ENCODE measurements around the gene AMH. TPM values are rescaled to one million over a fixed set of nuclear protein-coding genes. Genes with fewer than 3 reads are reported as not detected.

The AMH gene
- total RNA-seq, 2 experiments from 2014 or later: 10.3 to 12.1 TPM

- no peak for DNase-seq
- no peaks in the 10 kb centered on the region for H3K27me3 Mint-ChIP-seq (ENCODE audit: low read depth)
- H3K4me1 Mint-ChIP-seq (ENCODE audit: low read depth): peaks cover 75% of the 10 kb centered on the region
- H3K36me3 Mint-ChIP-seq (ENCODE audit: low read depth): peaks cover 64% of the 10 kb centered on the region
- ATAC-seq: no peak
- H3K9me3 Mint-ChIP-seq (ENCODE audit: insufficient read depth): no peaks in the 10 kb centered on the region
- peak overlapping the region; percentile 99 for H3K4me3 Mint-ChIP-seq
- POLR2A ChIA-PET: interaction anchor here (0.8 to 4.6 kb wide), 8 partner anchors 10 to 219 kb away, joined by 3 to 30 read pairs (median 4); partner anchors contain the start of genes LMNB2 and LSM7
- CTCF ChIA-PET: interaction anchor here (0.8 to 4.0 kb wide), 14 partner anchors 15 to 383 kb away, joined by 3 to 32 read pairs (median 4); partner anchors contain the start of genes AP3D1, LSM7 and SPPL2B
- peak overlapping the region; percentile 100 for H3K27ac Mint-ChIP-seq
Measured at GRCh38 chr19:2237869-2238153, 11.3 kb upstream of the AMH start.

DNA sequence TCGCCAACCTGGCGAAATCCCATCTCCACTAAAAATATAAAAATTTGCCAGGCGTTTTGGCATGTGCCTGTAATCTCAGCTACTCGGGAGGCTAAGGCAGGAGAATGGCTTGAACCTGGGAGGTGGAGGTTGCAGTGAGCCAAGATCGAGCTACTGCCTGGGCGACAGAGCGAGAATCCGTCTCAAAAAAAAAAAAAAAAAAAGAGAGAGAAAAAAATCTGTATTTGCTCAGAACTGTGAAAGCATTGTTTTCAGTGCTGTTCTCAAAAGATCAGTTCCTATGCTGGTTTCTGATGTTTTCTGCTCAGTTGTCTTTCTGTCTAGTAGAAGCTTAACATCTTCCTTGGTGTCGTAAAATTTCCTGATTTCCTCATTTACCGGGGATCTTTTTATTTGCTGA, 9.9 kb upstream of the AMH start:
- H3K4me1 Mint-ChIP-seq (ENCODE audit: low read depth): peaks cover 67% of the 10 kb centered on the region
- DNase-seq: no peak
- peak overlapping the region; percentile 100 for H3K27ac Mint-ChIP-seq
- H3K27me3 Mint-ChIP-seq (ENCODE audit: low read depth): no peaks in the 10 kb centered on the region
- no peak for ATAC-seq
- no peaks in the 10 kb centered on the region for H3K9me3 Mint-ChIP-seq (ENCODE audit: insufficient read depth)
- ChIA-PET POLR2A (interaction anchor here (0.7 to 4.6 kb wide), 8 partner anchors 10 to 186 kb away, joined by 3 to 30 read pairs (median 7); partner anchors contain the start of genes AMH, JSRP1 and LSM7), CTCF (interaction anchor here (0.9 to 4.0 kb wide), 11 partner anchors 14 to 382 kb away, joined by 4 to 32 read pairs (median 7); partner anchors contain the start of genes LSM7 and SPPL2B)
- H3K4me3 Mint-ChIP-seq: peak overlapping the region; percentile 99
- peaks cover 61% of the 10 kb centered on the region for H3K36me3 Mint-ChIP-seq (ENCODE audit: low read depth)

- Mint-ChIP-seq H3K9me3 (ENCODE audit: insufficient read depth) (no peaks in the 10 kb centered on the region), H3K27me3 (ENCODE audit: low read depth) (no peaks in the 10 kb centered on the region), H3K36me3 (ENCODE audit: low read depth) (peaks cover 62% of the 10 kb centered on the region), H3K4me3 (peak overlapping the region; percentile 99), H3K4me1 (ENCODE audit: low read depth) (peaks cover 58% of the 10 kb centered on the region), H3K27ac (peak overlapping the region; percentile 100)
- no peak for ATAC-seq
- peak; percentile 71 for DNase-seq
- CTCF ChIA-PET: interaction anchor here (0.9 to 4.0 kb wide), 10 partner anchors 13 to 154 kb away, joined by 3 to 32 read pairs (median 6); no protein-coding TSS in a partner anchor
- POLR2A ChIA-PET: interaction anchor here (0.8 to 4.6 kb wide), 9 partner anchors 9 to 322 kb away, joined by 3 to 30 read pairs (median 4); partner anchors contain the start of genes AMH, JSRP1 and LSM7
Measured at GRCh38 chr19:2239771-2240770, 9.1 kb upstream of the AMH start.

DNA sequence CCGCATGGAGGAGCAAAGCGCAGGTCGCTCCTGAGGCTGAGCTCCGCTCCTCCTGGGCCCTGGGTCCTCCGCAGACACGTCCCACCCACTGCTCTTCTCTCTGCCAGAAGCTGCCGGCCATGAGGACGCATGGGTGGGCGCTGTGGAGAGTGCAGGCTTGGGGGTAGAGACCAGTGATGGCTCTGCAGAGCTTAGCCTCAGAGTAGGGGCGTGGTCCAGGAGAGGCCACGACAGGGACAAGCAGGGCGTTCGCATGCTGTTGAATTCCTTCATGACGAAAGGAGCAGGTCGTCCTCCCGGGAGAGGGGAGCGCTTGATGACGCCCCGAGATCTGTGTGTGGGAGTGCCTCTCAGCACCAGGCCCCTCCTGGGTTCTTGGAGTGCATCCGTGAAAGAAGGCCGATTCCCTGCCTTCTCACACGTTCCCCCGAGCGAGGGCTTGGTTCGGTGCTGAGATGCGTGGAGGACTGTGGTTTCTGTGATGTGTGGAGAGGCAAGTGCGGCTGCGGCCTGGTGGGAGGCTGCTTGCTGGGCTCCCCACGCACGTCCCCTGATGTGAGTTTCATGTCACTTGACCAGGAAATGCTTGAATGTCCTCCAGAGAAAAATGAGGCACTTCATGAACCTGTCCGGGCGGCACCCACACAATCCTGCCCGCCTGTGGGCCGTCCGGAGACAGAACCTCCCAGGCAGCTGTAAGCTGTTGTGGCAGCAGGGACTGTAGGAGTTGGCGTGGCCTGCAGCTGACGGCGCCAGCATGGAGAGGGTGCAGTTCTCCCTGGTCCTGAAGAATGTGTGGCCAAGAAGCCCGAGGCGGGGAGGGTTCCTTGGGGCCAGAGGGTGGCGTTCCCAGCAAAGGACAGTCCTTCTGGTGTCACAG, 8.0 kb upstream of the AMH start:
- ChIA-PET CTCF (interaction anchor here (1.4 to 4.0 kb wide), 6 partner anchors 12 to 151 kb away, joined by 3 to 25 read pairs (median 8); no protein-coding TSS in a partner anchor), POLR2A (interaction anchor here (0.5 to 4.6 kb wide), 6 partner anchors 8 to 1644 kb away, joined by 3 to 30 read pairs (median 6); partner anchors contain the start of gene AMH)
- Mint-ChIP-seq H3K36me3 (ENCODE audit: low read depth) (peaks cover 66% of the 10 kb centered on the region), H3K9me3 (ENCODE audit: insufficient read depth) (no peaks in the 10 kb centered on the region), H3K4me3 (peak overlapping the region; percentile 99), H3K4me1 (ENCODE audit: low read depth) (peaks cover 56% of the 10 kb centered on the region), H3K27ac (peak overlapping the region; percentile 80), H3K27me3 (ENCODE audit: low read depth) (no peaks in the 10 kb centered on the region)
- ATAC-seq: no peak
- no peak for DNase-seq

GRCh38 chr19:2242092-2242537, 7.0 kb upstream of the AMH start:
- ATAC-seq (no peak), DNase-seq (no peak)
- H3K4me3 Mint-ChIP-seq: no peak overlapping the region
- no peaks in the 10 kb centered on the region for H3K27me3 Mint-ChIP-seq (ENCODE audit: low read depth)
- H3K9me3 Mint-ChIP-seq (ENCODE audit: insufficient read depth): no peaks in the 10 kb centered on the region
- H3K36me3 Mint-ChIP-seq (ENCODE audit: low read depth): peaks cover 68% of the 10 kb centered on the region
- peaks cover 54% of the 10 kb centered on the region for H3K4me1 Mint-ChIP-seq (ENCODE audit: low read depth)
- no peak overlapping the region for H3K27ac Mint-ChIP-seq
- ChIA-PET POLR2A (no interaction called here), CTCF (interaction anchor here (2.3 kb wide), 1 partner anchor 29 kb away, joined by 5 read pairs; no protein-coding TSS in a partner anchor)

DNA sequence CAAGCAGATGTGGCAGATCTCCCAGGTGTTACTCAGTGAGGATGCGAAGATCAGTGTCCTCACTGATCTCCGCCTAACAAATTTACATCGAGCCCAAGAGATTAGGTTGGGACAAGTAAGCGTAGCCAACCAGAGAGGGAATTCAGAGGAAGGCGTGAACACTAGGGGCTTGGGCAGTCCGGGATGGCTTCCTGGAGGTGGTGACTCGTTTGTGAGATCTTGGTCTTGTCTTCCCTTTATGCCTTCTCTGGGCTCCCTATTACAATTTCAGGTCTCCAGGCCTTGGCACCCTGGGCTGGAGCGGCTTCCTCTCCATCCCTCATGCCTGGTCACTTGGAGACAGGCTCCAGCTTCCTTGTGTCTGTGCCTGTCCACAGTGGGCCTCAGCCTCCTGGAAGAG, 6.3 kb upstream of the AMH start:
- peaks cover 66% of the 10 kb centered on the region for H3K36me3 Mint-ChIP-seq (ENCODE audit: low read depth)
- H3K9me3 Mint-ChIP-seq (ENCODE audit: insufficient read depth): no peaks in the 10 kb centered on the region
- DNase-seq (no peak), ATAC-seq (no peak)
- H3K4me3 Mint-ChIP-seq: no peak overlapping the region
- ChIA-PET CTCF (no interaction called here), POLR2A (no interaction called here)
- no peaks in the 10 kb centered on the region for H3K27me3 Mint-ChIP-seq (ENCODE audit: low read depth)
- H3K27ac Mint-ChIP-seq: no peak overlapping the region
- peaks cover 49% of the 10 kb centered on the region for H3K4me1 Mint-ChIP-seq (ENCODE audit: low read depth)

DNA sequence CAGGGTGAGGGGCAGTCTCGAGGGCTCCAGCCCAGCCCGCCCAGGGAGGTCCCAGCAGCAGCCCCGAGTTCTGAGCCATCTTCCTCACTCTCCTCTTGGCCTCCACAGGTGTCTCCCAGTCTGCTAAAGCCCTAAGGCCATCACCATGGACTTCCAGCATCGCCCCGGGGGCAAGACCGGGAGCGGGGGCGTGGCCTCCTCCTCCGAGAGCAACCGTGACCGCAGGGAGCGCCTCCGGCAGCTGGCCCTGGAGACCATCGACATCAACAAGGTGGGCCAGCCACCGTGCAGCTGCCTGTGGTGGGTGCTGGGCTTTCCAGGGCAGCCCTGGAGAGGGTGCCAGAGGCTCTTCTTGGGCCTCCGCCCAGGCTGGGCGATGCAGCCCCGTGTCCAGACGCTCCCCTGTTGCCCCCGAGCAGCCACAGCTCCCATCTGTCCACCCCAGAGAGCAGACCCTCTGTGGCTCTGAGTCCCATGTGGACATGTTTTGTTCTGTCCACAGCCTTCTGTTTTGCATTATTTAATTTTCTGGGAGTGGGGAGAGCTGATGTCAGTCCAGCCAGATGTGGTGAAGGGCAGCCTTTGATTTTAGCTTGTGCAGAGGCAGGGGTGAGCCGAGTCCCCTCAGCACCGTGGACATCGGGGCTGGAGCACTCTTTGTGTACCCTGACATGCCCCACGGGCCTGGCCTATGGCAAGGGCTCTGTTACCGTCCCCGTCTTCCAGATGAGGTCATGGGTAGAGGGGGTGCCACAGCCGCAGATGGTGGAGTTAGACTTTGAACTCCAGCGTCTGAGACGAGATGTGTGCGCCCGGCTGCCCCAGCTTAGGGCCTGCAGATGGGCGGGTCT, 5.6 kb upstream of the AMH start:
- no peak for DNase-seq
- H3K4me3 Mint-ChIP-seq: no peak overlapping the region
- ChIA-PET POLR2A (no interaction called here), CTCF (no interaction called here)
- peaks cover 42% of the 10 kb centered on the region for H3K4me1 Mint-ChIP-seq (ENCODE audit: low read depth)
- peaks cover 61% of the 10 kb centered on the region for H3K36me3 Mint-ChIP-seq (ENCODE audit: low read depth)
- no peak overlapping the region for H3K27ac Mint-ChIP-seq
- H3K9me3 Mint-ChIP-seq (ENCODE audit: insufficient read depth): no peaks in the 10 kb centered on the region
- ATAC-seq: no peak
- H3K27me3 Mint-ChIP-seq (ENCODE audit: low read depth): no peaks in the 10 kb centered on the region

DNA sequence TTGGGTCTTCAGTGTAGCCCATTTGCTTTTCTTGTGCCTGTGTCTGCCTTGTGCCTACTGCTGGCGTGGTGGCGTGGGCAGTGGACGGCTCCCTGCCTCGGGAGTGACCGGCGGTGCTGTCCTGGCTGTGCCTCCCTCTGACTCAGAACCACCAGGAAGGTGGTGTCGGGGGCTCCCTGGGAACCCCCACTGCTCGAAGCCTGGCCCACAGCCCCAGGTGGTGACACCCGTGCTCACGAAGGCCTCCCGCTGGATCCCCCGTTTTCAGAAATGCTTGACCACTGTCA, 5.1 kb upstream of the AMH start:
- Mint-ChIP-seq H3K4me1 (ENCODE audit: low read depth) (peaks cover 36% of the 10 kb centered on the region), H3K4me3 (no peak overlapping the region), H3K9me3 (ENCODE audit: insufficient read depth) (no peaks in the 10 kb centered on the region), H3K27me3 (ENCODE audit: low read depth) (no peaks in the 10 kb centered on the region), H3K27ac (no peak overlapping the region), H3K36me3 (ENCODE audit: low read depth) (peaks cover 61% of the 10 kb centered on the region)
- ChIA-PET POLR2A (no interaction called here), CTCF (no interaction called here)
- no peak for ATAC-seq
- no peak for DNase-seq

- ATAC-seq (no peak), DNase-seq (no peak)
- ChIA-PET POLR2A (interaction anchor here (1.1 kb wide), 1 partner anchor 14 kb away, joined by 4 read pairs; no protein-coding TSS in a partner anchor), CTCF (no interaction called here)
- Mint-ChIP-seq H3K4me3 (no peak overlapping the region), H3K27me3 (ENCODE audit: low read depth) (no peaks in the 10 kb centered on the region), H3K4me1 (ENCODE audit: low read depth) (peaks cover 32% of the 10 kb centered on the region), H3K27ac (no peak overlapping the region), H3K9me3 (ENCODE audit: insufficient read depth) (no peaks in the 10 kb centered on the region), H3K36me3 (ENCODE audit: low read depth) (peaks cover 58% of the 10 kb centered on the region)
Measured at GRCh38 chr19:2244486-2244885, 4.6 kb upstream of the AMH start.

GRCh38 chr19:2245273-2245672, 3.9 kb upstream of the AMH start:
- no peak overlapping the region for H3K27ac Mint-ChIP-seq
- no peaks in the 10 kb centered on the region for H3K9me3 Mint-ChIP-seq (ENCODE audit: insufficient read depth)
- peaks cover 27% of the 10 kb centered on the region for H3K4me1 Mint-ChIP-seq (ENCODE audit: low read depth)
- ChIA-PET POLR2A (interaction anchor here (1.1 to 1.5 kb wide), 2 partner anchors 13 to 25 kb away, joined by 4 to 5 read pairs; no protein-coding TSS in a partner anchor), CTCF (no interaction called here)
- ATAC-seq (no peak), DNase-seq (no peak)
- H3K4me3 Mint-ChIP-seq: no peak overlapping the region
- no peaks in the 10 kb centered on the region for H3K27me3 Mint-ChIP-seq (ENCODE audit: low read depth)
- peaks cover 52% of the 10 kb centered on the region for H3K36me3 Mint-ChIP-seq (ENCODE audit: low read depth)
